SU-DHL-6 (cell line): Measurements from ENCODE around the gene GOLGA8R.
"Not testable (repeated sequence)": the region's sequence is repeated elsewhere in the genome, so short reads cannot be mapped to it uniquely, and the experiment has no call there.

Experiments used
- CTCF ChIP-seq: fragments of 200-600 bp; sonication (generic); IDR thresholded peaks from one replicate; pipeline ENCODE4 v1.5.1; 2017; ENCODE audit warnings: antibody characterized with exemption, mild to moderate bottlenecking, low read length, moderate library complexity; ENCODE audit not compliant: insufficient read depth, poor library complexity, severe bottlenecking
- EZH2phosphoT487 ChIP-seq: fragments of 200-600 bp; sonication (generic), shearing (Covaris generic); conservative IDR thresholded peaks from 2 replicates; pipeline ENCODE4 v1.6.1; 2018; ENCODE audit warnings: mild to moderate bottlenecking, antibody characterized with exemption, low read length, moderate library complexity, mixed read lengths

GRCh38 chr15:30377082-30377413 lies 37.0 kb downstream of the GOLGA8R start:
- TF ChIP-seq CTCF, EZH2phosphoT487: not testable (repeated sequence)
